ENCODE data around the gene ATG4B.

ATG4B gene

DNA sequence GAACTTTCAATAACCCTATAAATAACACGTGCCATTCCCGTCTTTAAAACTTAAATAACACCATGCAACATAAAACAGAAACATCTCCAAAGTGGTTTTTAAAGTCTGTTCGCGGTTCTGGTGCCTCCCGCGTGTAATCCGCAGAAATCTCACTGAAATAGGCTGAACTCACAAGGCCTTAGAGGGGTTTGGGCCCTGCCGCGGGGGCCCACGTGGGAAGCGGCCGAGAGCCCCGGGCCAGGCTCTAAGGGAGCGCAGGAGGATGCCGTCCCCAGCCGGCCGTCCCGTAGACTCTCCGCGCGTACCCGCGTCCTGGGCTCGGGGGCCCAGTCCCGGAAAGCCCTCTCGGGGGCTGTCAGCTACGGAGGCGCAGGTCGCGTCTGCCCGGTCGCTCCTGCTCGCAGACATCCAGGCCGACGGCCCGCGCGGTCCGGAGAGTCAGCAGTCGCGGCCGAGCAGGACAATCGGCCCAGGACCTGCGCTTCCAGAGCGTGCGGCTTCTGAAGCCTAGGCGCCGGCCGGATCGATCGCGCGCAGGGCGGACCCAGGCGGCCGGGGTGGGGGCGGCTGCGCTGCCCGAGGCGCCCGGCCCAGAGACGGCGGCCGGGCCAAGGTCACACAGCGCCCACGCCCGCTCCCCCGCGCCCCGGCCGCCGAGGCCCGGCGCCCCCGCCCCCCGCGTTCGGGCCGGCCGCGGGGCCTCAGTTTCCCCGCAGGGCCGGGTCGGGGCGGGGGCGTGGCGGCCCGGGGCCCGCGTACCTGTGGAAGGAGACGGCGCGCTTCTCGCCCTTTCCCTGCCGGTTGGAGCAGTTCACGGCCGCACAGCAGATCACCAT, 1.1 kb upstream of the ATG4B start:
- DNase-seq = peak in 24 of 42 donors; percentile 12 to 56 (median 36)
- intact Hi-C loops (cut with DNase I) = loop anchor here (2.0 to 5.0 kb wide), 2 partner anchors 50 to 129 kb away; partner anchors contain the start of genes DTYMK and STK25

DNA sequence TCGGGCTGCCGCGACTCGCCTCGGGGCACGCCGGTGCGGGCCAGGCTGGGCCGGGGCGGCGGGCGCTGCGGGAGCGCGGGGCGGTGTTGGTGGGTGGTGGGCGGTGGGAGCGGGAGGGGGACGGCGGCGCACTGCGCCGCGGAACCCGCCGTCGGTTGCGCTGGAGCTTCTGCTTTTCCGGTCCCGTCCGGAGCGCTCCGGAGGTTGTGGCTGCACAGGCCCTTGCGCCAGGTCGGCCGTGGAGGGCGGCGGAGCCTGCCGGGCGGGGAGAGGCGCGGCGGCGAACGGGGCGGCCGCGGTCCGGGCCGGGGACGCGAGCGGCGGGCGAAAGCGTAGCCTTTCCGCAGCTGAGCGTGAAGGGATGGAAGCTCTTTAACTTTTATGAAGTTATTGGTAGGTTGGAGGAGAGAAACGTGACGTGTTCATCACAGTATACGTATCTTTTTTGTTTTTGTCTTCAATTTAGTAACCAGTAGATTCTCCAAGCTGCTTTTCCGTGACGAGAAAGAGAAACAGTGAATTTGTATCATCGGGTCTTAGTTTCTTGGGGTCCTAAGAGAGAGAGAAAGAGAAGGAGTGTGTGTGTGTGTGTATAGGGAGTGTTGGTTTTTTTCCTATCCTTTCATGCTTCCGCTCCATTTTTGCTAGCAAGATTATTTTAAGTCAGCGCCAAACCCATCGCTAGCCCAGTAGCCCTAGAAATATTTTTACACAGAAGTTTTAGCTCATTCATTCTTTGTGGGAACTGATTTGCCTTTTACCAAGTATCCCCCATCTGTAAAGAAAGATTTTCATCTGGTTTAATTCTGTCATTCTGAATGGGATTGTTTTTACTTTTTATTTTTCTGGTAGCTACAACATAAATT, 535 bp downstream of the ATG4B start:
- intact Hi-C loops (cut with DNase I) = loop anchor here (2.0 to 5.0 kb wide), 2 partner anchors 49 to 131 kb away; partner anchors contain the start of genes DTYMK and STK25
- peak in 2 of 42 donors; percentile 30 to 33 for DNase-seq

DNA sequence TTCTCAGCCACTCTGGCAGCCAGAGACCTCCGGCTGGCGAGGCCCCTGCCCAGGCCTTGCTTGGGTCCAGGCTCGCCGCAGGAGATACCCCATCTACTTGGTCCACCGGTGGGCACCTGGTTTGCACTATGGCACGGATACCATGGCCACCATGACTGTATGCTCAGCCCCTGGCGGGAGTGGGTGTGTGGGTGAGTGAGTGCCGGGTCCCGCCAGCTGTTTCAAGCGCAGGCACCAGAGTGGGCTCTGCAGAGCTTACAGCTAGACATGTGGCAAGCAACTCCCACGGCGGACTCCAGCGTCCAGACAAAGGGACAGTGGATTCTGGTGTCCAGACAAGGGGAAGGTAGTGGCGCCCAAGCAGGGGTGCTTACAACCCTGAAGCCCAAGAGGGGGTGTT, 1.4 kb downstream of the ATG4B start:
- intact Hi-C loops (cut with DNase I) = loop anchor here (5.0 kb wide), 1 partner anchor 132 kb away; the partner anchor contains the start of gene STK25
- no peak for DNase-seq

DNA sequence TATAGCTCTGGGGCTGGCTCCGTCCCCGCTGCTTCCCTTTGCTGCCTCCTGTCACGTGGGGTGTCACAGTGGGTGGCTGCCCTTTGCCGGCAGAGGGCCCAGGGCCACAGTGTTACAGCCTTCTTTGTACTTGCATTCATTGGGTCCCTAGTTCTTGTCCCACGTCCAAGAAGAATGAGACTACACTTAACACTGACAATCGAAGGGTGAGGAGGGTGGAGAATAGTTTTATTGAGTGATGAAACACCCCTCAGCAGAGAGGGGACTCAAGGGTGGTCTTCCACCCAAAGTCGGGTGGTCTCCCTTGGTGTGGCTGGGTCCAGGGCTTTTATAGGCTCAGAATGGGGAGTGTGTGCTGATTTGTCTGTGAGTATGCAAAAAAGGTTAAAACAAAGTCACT, 1.9 kb downstream of the ATG4B start:
- DNase-seq = no peak
- intact Hi-C loops (cut with DNase I) = loop anchor here (5.0 kb wide), 1 partner anchor 132 kb away; the partner anchor contains the start of gene STK25

DNA sequence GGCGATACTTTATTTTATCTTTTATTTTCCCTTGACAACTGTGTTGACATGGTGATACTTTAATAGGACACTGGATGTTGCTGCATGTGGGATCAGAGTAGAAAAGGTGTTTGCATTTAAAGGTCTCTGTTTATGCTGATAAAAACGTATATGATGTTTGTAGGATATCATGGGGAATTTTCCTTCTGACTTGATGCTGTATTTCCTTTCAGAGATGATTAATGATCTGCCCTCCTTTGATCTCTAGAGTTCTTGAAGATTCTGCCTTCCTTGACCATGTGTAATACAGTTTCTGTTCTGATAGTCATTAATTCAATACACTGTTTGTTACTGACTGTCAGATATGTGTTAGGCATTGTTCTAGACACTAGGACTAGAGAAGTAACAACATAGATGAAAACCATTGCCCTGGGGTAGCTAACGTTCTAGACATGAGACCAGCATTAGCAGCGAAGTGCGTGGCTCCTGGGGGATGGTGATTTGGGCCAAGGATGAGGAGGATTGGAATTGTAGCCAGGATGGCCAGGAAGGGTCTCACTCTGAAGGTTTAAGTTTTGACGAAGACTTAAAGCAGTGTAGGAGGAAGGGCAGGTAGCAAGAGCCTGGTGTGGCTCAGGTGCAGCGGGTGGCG, 2.8 kb downstream of the ATG4B start:
- intact Hi-C loops (cut with DNase I) = no loop called here
- no peak for DNase-seq

DNA sequence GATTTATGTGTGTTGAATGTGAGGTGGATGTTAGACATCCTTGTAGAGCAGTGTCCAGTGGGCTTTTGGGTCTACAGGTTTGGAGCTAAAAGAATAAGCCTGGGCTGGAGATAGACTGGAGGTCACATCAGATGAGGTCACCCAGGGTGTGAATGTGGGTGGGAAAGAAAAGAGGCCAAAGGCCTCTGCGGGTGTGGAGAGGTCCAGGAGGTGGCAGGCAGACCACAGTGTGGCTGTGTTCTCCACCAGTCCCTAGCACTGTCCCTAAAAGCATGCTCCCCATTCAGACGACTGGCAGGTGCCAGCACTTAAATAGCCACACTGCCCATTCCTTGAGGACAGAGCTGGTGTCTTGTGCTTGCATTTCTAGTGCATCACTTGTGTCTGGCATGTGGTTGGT, 4.1 kb downstream of the ATG4B start:
- intact Hi-C loops (cut with DNase I) = no loop called here
- DNase-seq = no peak

DNA sequence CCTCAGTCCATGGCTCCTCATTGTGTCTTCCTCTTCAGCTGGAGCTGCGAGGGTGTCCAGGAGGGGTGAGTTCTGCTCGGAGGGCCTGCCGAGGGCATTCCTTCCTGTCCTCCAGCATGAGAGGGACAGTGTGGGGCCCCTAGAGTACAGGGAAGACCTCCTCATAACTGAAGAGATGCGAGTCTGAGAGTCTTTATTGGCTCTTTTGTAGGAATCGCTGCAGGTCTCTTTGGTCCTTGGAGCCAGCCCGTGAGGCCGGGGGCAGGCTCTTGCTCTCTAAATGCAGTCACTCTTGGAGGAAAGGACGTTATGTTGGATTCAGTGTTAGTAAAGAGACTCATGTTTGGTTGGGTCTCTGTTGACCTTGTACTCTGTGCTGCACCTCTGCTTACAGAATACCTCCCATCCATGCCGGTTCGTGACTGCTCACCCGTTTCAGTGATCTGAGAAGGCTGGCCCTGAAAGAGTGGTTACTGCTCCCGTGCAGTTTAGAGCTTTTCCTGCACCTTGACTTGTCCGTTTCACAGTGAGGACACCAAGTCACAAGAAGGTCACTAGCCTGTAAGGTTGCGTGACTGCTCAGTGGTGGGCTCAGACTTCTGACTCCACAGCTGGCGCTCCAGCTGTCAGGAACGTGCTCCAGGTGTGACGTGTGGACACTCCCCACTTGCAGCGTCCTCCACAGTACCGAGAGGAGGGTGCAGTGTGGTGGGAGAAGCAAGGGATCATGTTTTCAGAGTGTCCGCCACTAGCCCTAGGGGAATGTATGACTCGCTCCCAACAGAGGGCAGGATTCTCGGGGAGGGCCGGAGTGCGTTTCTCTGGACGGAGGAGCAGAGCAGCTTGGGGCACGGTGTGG, 7.8 kb downstream of the ATG4B start:
- intact Hi-C loops (cut with DNase I) = no loop called here
- no peak for DNase-seq

DNA sequence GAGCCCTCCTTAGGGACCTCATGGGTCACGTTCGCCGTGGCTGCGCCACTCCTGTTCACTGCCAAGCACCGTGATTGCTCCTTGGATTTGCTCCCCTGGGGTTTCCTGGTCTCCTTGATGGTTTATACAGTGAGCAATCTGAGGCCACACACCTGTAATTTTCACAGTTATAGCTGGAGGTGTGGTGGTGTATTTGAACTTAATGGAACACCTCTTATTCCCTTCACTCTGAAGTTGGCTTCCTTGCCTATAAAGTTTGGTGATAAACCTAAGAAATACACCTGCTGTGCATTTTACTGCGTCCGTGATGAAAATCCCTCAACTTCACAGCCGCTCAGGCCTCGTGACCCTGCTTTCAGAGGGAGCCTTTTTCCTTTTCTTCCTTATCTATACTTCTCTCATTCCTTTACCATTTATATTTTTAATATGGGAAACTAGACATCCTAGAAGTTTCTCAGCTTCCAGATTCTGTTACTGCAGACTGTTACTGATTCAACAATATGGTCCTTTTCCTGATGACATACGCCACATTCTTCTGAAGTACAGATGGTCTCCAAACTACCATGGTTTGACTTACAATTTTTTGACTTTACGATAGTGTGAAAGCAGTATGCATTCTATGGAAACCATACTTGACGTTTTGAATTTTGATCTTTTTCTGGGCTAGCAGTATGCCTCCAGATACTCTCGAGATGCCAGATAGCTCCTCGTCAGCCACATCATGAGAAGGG, 8.6 kb downstream of the ATG4B start:
- intact Hi-C loops (cut with DNase I) = no loop called here
- no peak for DNase-seq

DNA sequence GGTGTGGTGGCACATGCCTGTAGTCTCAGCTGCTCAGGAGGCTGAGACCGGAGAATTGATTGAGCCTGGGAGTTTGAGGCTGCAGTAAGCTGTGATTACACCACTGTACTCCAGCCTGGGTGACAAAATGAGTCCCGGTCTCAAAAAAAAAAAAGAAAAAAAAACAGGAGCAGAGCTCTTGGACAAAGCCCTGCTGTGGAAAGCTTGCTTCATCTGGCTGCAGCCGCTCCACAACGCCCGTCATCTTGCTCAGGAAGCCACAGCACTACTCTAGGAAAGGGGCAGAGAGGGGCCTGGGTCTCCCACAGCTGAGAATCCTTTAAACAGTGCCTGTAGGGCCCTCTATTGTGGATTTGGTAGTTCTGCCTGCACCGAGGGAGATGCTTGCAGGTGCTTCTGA, 11.0 kb downstream of the ATG4B start:
- DNase-seq = no peak
- intact Hi-C loops (cut with DNase I) = no loop called here

DNA sequence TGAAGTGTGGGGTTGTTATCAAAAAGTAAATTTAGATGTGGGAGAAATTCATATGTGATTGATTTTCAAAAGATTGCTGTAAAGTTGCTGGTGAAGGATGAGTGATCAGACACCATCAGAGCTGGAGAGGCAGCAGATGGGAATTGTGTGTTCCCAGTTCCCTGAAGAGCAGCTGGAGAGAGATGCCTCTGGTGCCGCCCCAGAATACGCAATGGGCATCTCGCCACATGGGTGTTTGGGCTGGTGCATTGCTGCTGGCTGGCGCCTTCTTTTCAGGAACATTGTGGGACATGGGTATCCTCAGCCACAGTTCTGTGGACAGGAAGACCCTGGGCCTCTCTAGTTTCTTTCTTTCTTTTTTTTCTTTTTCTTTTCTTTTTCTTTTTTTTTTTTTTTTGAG, 11.9 kb downstream of the ATG4B start:
- intact Hi-C loops (cut with DNase I) = no loop called here
- peak in 11 of 42 donors; percentile 13 to 51 (median 27) for DNase-seq

DNA sequence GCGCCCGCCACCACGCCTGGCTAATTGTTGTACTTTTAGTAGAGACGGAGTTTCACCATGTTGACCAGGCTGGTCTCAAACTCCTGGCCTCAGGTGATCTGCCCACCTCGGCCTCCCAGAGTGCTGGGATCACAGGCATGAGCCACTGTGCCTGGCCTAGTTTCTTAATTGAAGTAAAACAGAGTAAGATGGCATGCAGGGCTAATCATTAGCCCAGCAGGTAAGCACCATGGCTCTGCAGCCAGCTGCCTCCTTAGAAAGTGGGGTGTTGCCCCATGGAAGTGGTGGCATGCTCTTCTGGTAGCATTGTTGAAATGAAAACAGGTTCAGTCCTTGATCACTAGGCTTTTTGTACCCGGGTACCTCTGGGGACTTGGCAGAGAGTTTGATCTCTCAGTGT, 12.4 kb downstream of the ATG4B start:
- intact Hi-C loops (cut with DNase I) = no loop called here
- DNase-seq = no peak

DNA sequence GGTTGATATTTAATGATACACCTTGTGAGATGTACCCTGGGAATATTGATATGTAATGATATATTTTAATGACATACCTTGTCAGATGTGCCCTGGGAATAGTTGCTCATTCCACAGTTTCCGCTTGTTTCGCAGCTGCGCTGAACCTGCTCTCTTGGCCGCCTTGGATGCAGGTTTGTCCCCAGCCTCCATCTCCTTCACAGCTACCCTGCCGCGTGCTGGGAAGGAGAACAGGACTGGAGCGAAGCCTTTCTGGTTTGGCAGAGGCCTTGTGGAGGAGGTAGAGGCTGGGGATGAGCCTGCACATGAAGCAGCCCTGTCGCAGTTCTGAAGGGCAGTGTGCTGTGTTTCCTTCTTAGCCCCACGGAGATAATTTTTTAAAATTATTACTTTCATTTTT, 14.6 kb downstream of the ATG4B start:
- DNase-seq = no peak
- intact Hi-C loops (cut with DNase I) = no loop called here

DNA sequence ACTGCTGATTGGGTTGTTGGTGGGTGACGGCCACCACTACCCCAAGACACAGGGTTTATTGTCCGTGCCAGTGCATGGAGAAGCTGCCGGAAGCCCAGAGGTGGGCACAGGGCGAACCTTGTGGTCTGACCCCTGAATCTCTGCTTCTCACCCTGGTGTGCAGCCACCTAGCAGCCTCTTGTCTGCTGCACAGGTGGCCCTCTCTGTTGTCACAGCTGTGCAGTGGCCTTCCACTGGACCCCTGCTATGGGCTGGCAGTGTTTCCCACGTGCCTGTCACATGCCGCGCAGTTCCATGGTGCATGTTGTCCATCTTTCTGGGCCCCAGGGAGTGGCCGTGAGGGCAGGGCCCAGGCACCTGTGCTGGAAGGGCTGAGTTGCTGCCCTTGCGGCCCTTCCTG, 15.2 kb downstream of the ATG4B start:
- intact Hi-C loops (cut with DNase I) = no loop called here
- no peak for DNase-seq

DNA sequence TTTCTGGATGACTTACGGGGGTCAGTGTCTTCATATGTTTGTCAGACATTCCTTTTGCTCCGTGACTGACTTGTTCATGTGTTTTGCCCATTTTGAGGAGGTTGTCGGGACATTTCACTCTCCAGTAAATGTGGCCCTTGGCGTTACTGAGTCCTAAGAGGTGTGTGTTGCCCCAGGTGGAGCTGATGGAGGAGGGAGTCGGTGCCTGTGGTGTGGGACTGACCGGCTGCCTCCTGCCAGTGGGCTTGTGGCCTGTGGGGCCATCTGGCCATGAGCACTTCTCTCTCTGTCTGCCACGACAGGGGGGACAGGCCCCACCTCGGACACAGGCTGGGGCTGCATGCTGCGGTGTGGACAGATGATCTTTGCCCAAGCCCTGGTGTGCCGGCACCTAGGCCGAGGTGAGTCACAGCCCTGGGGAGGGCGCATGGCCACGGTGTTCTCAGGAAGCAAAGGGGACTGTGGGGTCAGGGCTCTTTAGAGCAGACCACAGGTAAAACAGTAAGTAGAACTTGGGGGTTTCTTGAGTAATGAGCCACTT, 15.8 kb downstream of the ATG4B start:
- DNase-seq = no peak
- intact Hi-C loops (cut with DNase I) = no loop called here

DNA sequence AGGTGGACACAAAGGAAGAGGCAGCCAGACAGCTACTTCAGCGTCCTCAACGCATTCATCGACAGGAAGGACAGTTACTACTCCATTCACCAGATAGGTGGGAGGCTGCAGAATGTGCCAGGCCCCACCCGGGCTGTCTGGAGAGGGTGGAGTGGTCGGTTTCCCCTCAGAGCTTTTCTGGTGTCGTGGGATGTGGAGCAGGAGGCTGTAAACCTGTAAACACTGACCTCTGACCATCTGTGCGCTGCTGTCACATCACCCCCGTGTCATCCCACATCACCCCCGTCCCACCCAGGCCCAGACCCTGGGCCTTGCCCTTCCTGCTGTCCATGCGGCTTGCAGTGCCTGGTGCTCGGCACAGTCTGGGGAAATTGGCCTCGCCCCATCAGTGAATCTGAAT, 17.1 kb downstream of the ATG4B start:
- no peak for DNase-seq
- intact Hi-C loops (cut with DNase I) = no loop called here

DNA sequence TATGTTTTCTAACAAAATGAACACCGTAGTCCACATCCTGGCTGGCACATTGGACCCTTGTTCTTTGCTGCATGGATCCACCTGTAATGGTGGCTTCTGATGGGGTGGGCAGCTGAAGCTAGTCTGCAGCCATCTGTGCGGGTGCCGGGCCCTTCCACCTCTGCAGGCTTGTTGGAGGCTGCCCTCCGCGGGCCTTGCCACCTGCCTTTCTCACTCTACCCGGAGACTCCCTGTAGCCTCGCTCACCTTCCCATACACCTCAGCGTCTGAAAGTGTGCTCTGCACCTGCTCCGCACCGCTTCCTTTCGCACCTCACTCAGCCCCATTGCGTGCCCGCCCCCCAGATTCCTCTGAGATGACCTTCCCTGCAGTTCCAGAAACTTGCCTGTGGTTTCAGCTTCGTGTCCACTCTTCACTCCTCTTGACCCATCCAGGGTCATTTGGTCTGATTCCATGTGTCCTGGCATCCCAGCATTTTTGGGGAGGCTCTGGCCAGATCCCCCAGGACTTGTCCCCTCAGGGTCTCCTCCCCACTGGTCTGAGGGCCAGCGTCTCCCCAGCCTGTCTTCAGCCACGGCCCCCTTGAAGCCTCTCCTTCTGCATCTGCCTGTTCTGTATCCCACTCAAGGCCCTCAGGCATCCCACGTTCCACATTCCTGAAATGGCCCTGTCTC, 18.2 kb downstream of the ATG4B start:
- DNase-seq = no peak
- intact Hi-C loops (cut with DNase I) = no loop called here

DNA sequence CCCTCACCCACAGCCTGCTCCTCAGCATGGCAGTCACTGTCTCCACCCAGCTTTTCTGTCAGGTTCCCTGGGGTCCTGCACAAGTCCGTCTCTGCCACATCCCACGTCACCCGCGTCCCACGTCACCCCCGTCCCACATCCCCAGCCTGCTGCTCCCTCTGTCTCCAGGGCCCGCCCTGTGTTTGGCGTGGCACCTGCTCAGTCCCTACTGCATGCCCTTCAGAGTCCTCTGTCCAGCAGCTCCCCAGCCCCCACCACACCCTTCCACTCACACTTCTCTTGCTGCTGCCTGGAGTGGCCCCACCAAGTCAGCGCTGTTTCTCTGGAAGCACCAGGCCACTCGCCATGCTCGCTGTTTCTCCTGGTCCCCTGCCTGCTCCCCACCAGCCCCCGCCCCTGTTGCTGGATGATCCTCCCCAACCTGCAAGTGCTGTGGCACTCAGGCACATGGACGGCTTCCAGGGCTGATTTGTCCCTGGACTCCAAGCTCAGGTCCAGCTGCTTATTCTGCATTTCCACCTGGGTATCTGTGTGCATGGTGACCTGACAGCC, 18.8 kb downstream of the ATG4B start:
- DNase-seq = no peak
- intact Hi-C loops (cut with DNase I) = no loop called here

All from head of caudate nucleus (tissue), 42 donors.